ENCODE results near the gene ITPK1. TPM values are rescaled to one million over a fixed set of nuclear protein-coding genes. Genes with fewer than 3 reads are reported as not detected.
"Not testable (repeated sequence)": the region's sequence is repeated elsewhere in the genome, so short reads cannot be mapped to it uniquely, and the experiment has no call there.

Gene ITPK1
- total RNA-seq, 1 donor from 2014 or later = 24.3 TPM

DNA sequence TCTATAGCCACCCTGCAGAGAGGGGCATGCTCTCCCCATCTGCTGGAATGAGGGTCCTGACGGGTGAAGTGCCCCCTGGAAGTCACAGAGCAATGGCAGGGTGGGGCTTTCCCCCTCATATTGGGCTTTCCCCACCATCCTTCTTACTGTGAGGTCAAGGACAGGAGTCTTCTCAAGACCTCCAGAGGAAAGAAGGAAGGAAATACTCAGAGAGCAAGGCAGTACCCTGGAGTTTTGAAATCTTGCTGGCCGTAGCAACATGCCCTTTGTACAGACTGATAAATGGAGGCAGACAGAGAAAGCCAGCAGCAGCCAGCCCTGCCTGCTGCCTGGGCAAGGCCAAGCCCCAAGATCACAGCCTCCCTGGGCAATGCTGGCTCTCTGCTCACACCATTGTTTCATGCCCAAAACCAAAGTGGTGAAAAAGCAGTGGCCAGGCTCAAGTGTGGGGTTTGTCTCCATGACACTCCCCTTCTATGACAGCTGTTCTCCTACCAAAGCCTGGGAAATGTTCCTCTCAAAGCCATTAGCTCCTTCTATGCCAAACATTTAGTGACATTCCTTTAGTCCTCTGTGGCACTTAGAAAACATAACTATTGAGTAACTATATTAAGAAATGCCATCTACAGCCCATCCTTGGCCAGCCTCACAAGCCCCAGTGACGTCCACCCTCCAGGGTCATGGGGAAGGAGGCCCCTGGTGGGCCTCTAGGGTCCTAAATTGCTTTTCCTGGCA lies 13.2 kb upstream of the ITPK1 start:
- DNase-seq = no peak

DNA sequence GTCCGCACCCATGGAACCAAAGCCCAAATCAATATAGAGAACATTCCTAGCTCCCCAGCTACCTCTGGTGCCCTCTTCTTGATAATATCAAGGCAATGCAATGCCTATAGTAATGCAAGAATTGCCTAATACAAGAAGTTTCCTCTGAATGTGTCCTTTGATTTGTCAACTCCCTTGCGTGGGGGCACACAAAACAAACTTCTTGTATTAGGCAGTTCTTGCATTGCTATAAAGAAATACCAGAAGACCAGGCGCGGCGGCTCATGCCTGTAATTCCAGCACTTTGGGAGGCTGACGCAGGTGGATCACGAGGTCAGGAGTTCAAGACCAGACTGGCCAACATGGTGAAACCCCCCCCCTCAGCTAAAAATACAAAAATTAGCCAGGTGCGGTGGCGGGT lies 10.4 kb upstream of the ITPK1 start:
- DNase-seq = no peak

DNA sequence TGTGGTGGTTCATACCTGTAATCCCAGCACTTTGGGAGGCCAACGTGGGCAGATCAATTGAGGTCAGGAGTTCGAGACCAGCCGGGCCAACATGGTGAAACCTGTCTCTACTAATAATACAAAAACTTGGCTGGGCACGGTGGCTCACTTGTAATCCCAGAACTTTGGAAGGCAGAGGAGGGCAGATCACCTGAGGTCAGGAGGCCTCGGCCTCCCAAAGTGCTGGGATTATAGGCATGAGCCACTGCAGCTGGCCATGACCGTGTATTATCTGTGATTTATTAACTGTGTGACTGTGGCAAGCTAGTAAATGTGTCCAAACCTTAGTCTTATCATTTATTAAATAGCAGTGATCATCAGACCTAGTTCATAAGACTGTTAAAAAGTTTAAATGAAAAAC lies 7.1 kb upstream of the ITPK1 start:
- DNase-seq = no peak

DNA sequence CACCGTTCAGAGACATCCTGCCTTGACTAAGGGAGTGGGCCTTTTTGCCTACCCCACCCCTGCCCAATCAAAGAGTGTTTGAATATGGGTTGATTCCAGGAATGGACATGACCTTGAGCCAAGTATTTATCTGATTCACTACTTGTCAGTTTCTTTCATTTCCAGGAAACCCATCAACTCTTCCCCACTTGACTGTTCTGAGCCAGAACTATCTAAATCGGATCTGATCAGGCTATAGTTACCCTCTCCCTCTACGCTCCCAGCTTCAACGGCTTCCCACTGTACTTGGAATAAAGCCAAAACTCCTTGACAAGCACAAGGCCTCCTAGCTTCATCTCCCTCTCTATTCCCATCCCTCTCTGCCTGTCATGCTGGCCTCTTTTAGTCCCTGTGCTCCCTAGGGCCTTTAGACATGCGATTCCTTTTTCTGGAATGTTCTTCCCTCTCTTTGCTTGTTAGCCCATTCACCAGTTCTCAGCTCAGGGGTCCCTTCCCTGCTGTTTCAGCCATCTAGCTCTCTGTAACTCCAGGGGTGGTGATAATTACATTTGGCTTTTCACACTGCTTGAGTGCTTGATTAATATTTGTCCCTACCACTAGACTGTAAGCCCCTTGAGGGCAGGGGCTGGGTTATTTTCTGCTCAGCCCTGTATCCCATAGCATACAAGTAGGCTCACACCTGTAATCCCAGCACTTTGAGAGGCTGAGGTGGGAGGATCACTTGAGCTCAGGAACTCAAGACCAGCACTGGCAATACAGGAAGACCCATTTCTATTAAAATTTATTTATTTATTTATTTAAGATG lies 5.5 kb upstream of the ITPK1 start:
- DNase-seq = no peak

DNA sequence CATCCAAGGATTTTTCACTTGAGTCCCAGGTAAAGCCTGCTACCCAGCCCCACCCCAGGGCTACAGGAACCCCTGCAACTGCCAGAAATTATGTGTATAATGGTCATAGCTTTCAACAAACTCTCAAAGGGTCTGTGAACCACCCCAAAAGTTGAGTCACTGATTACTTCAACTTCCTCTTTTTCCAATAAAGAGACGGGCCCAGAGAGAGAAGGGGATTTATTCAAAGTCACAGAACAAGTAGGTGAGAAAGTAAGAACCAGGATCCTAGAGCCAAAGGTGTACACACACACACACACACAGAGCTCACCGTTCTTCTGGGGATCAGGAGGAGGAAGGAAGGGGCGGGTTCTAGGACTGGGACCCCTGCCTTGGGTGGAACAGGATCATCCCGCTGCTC lies 4.8 kb upstream of the ITPK1 start:
- no peak for DNase-seq

DNA sequence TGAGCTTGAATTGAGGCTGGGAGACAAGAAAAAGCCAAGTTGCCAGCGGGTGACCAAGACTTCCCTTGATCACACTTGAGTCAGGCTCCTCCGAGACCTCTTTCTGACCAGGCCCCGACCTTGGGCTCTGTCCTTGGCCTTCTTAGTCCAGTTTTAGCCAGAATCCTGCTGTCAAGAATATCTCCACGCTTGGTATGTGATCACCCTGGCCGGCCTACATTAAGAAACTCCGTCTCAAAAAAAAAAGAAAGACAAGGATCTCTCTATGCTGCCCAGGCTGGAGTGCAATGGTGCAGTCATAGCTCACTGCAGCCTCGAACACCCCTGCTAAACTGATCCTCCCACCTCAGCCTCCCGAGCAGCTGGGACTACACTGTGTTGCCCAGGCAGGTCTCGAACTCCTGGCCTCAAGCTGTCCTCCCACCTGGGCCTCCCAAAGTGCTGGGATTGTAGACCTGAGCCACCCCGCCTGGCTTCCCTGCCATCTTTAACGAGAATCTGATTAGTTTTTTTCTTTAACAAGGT lies 1.0 kb upstream of the ITPK1 start:
- no peak for DNase-seq

DNA sequence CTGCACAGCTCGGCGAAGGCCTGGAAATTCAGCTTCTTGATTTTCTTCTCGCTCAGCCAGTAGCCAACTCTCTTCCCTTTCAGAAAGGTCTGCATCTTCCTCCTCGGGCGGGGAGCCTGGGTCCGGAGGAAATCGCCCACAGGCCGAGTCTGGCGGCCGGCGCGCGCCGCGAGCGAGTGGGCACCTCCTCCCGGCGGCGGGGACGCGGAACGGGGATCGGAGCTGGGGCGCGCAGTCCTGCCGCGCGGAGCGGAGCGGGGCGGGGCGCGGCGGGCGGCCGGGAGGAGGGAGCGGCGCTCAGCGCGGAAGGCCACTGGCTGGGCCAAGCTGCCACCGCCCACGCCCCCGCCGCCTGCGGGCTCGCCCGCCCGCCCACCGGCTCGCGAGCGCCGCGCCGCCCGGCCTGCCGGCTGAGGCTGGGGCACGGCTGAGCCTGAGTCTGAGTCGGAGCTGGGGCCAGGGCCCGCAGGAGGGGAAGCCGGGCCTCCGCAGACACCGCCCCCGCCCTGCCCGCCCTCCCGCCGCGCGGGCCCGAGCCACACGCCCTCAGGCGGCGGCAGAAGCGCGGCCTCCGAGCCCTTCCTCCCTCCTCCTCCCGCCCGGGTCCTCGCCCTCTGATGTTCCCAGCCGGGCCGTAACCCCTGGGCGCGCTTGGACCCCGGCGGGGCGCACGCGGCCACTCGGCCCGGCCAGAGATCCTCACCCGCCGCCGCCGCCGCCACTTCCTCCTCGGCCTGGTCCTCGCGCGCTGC lies 480 bp downstream of the ITPK1 start:
- peak; percentile 87 for DNase-seq

DNA sequence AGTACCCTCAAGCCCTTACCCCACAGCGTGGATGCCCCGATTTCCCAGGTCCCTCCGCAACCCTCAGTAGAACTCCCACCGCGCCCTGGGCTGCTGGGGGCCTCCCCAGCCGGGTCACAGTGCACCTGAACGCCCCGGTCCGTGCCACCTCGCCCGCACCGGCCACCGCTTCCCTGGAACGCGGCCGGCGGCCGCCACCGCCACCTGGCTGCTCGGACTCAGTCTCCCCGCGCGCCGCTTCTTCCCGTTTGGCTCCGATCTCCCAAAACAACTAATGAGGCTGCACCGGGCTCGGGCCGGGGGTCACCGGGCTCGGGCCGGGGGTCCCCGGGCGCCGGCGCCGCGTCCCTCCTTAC lies 1.0 kb downstream of the ITPK1 start:
- DNase-seq = no peak

DNA sequence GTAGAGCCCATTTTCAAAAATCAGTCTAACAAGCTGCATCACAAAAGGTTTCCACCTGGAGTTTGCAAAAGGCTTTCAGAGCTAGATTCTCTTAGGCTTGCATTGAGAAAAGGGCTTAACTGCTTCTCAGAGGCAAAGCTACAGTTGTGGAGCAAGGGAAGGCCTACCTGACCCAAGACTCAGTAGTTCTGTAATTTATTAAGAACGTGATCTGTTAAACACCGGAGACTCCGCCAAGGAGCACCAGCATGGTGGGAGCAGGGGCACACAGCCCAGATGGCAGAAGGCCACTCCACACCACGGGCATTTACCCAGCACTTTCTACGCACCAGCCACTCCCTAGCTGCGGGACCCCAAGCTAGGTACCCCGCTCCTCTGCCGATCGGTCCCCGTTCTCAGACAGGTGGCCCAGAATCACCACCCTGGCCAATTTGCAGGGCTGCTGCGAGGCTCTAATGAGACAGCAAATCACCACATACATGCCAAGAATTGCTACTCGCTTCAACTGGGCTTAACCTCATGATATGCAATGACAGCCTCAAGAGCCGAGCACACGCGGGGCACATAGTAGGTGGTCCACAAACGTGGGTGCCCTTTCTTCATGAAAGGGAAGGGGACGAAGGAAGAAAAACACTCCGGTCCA lies 1.5 kb downstream of the ITPK1 start:
- no peak for DNase-seq

DNA sequence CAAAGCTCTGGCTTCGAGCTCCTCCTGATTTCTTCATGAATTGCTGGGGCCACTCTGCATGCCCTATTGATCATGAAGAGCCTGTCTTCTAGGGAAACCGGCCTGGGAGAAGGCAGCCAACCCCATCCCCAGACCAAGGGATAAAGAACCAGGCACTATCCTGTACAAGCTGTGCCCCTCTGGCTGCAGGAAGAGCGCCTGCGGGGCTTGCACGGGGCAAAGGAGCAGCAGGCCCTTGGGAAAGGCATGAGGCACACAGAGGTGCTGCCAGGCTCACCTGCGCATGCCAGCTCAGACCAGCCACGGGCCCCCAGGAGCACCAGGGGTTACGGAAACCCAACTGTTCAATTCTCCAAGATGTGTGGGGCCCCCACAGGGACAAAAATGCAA lies 2.1 kb downstream of the ITPK1 start:
- no peak for DNase-seq

DNA sequence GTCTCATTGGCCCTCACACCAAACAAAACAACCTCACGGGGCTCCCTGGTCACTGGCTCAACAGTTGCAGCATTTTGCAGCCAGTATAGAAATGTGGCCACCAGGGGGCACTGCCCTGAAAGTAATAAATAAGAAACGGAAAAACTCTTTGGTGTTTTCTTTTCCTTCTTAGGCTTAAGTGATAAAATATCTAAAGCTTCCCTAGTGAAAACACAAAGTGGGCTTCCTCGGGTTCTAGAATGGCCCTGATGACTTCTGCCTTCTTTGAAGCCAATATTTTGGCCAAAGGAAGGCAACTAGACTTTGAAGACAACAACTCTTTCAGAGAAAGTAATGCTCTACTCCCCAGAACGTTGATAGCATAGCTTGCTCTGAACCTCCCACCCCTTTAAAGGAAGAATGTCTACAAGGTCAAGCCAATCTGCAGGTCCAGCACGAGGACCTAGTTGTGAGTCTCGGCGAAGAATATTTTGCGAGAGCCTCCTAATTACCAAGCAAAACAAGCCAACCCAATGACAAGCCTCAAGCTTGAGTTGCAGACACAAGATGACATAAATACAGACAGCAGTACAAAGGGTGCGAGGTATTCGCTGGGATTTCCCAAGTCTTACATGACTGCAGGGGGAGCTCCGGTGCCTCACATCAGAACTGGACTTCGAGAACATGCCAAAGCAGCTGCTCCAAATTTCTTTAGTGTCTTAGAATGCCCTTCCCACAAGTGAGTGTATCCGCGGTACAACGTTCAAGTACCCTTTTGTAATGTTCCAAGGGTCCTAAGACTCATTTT lies 2.6 kb downstream of the ITPK1 start:
- DNase-seq = peak; percentile 46

DNA sequence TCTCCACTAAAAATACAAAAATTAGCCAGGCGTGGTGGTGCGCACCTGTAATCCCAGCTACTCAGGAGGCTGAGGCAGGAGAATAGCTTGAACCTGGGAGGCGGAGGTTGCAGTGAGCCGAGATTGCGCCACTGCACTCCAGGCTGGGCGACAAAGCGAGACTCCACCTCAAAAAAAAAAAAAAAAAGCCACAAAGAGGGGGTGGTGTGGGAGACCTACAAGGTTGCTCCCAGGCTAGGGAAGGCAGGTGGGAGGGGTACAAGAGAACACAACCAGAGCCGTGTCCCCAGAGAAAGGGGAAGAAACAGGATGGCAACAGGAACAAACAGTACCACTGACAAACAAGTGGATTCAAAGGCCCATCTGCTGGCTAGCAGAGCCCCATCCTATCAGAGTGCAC lies 4.2 kb downstream of the ITPK1 start:
- DNase-seq = not testable (repeated sequence)

DNA sequence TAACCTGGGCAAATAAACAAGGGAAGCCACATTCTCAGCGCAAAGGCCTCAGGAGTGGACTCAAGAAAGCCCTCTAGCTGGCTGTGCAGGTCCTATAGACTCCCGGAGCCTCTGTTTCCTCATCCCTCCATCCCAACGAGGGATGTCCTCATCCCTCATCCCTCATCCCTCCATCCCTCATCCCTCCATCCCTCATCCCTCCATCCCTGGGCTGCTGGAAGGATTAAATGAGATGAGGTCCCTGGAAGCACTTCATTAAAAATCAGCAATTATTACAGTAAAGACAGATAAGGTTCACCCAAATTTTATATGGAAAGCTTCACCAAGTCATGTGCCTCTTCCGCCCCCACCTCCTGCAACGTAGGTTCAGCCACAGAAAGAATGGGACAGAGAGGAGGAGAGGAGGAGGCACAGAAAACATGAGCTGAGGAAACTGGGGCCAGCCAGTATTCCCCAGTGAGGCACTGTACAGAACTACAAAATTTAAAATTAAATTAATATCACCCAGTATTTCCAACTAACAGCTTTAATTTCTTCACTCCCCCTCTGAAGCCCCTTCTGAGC lies 4.8 kb downstream of the ITPK1 start:
- no peak for DNase-seq

DNA sequence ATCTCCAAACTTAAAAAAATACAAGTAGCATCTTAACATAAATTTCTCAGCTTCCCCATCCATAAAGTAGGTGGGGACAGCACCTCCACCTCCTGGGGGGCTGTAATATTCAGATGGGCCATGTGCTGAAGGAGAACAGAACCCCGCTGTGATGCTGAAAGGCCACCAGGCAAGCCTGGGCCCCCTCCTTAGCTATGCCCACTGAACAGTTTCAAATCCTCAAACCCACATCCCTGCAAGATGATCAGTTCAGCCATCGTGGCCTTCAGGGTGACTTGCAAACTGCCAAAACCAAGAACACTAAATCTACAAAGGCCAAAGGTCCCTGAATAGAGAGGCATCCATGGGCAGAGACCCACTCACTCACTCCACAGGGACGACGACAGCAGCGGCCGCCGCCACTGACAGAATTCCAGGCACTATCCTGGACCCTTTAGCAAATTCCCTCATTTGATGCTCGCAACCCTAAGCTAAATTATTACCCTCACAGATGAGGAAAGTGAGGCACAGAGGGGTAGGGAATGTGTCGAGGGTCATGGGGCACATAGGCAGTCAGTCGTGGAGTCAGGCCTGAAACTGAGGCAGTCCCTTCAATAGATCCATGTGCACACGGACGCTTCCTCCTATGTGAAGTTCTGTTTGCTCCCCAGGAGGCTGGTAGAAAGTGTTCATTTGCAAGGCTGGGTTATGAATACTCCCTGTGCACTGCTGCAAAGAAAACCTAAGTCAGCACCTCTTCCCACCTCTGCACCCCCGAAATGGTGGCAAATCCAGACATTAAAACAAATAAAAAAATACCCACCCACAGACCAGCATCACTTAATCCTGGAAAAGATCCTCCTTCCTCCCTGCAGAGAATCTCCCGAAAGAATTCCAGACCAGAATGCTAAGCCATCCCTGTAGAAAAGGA lies 5.9 kb downstream of the ITPK1 start:
- DNase-seq = no peak

DNA sequence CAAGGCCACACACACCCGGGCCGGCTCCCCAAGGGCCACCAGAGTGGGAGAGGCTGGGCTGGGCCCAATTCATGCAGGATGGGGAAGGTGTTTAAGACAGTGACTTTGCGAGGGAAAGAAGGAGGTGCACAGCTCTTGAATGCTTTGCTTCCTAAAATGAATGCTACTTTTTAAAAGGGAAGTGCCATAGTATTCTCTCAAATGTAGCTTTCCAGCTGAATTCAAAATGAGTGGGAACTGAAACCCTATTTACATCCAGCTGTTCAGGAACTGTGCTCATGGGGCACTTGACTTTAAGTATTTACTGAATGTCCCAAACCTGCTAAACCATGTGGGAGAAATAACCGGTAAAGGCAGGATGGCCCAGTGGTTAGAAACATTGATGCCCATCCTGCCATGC lies 7.6 kb downstream of the ITPK1 start:
- no peak for DNase-seq

DNA sequence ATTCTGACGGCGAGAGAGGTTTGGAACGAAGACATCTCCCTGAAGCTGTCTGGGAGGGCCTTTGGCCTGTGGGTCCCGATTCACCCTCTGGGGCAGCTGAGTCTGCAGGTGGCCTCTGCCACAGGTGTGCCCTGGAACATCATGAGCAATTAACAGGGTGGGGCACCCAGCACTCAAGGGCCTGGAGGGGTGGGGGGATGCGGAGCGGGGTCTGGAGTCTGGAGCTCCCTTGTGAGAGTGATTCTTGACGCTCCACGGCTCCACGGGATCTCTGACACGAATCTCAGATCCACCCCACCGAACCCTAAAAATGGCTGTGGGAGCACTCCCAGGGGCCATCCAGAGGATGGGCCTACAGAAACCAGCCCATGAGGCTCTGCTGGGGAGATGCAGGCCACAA lies 8.3 kb downstream of the ITPK1 start:
- no peak for DNase-seq

DNA sequence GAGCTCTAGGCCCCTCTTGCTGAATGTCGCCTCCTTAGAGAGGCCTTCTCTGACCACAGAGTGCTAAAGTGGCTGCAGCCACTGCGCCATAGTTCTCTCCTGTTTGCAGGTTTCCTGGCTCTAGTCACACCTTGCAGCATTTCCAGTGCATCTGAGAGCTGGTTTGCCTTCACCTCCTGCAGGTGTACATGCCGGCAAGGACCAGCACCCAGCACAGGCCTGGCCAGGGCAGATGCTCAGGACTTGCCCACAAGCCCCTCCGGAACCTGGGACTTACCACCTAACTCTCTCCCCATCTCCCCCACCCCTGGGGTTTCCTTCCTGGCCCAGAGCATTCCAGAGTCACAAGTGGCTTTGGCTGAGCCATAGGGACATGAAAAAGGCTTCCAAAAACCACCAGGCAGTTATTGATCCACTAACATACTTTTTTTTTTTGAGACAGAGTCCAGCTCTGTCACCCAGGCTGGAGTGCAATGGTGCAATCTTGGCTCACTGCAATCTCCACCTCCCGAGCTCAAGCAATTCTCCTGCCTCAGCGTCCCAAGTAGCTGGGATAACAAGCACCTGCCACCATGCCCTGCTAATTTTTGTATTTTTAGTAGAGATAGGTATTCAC lies 9.1 kb downstream of the ITPK1 start:
- no peak for DNase-seq

DNA sequence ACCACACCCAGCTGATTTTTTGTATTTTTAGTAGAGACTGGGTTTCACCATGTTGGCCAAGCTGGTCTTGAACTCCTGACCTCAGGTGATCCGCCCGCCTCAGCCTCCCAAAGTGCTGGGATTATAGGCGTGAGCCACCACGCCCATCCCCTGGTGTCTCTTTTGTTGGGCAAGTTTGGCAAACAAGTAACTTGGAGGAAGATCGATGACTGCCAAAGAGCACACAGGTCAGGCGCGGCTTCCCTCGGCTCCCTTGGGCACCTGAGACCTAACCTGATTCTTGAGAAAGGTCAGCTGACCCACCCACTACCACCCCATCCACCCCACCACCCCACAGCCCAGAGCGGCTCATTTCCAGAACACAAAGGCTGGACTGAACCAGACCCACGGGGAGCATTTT lies 9.9 kb downstream of the ITPK1 start:
- not testable (repeated sequence) for DNase-seq

DNA sequence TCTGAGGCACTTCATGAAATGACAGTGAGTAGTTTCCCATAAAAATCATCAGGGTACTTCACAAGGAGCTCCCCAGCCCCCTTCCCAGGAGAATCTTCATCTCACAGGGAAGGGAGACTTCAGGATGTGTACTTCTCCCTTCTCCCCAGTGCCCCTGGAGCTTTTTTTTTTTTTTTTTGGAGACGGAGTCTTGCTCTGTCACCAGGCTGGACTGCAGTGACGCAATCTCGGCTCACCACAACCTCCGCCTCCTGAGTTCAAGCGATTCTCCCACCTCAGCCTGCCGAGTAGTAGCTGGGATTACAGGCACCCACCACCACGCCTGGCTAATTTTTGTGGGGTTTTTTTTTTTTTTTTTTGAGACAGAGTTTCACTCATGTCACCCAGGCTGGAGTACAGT lies 10.4 kb downstream of the ITPK1 start:
- no peak for DNase-seq

DNA sequence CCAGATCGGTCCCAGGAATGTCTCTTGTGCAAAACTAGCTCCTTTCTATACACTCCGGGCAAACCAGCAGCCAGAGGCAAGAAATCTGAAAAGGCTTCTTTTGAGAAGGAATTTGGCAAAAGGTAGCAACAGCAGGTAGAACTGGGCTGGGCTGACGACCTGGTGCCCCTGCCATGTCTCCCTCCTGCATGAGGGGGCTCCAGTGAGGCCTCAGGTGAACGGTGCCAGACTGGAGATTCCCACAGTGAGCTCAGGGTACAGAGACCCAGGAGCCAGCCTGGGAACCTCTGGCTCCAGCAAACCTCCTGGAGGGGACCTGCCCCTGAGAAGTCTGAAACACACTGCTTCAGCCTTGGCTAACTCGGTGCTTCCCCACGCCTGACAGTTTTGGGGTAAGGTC lies 10.8 kb downstream of the ITPK1 start:
- no peak for DNase-seq

Measured in occipital lobe (tissue), 2 donors.